OCI-LY7 (cell line): ENCODE data around the gene SCAMP3. TPM values are rescaled to one million over a fixed set of nuclear protein-coding genes. Genes with fewer than 3 reads are reported as not detected.
A peak's percentile ranks its signal among the peaks of the same experiment; 100 is the strongest.

Experiments
- BruUV-seq: library from RNA; stranded (reverse); fragments of 400-500 nt; replicated peaks from 2 replicates; lab custom pipeline; 2021; lab: Mats Ljungman, UMichigan
- CTCF ChIA-PET: fragments of 300-600 bp; sonication (Branson Sonifier 250); formaldehyde crosslinking; loops from one replicate; lab custom pipeline; 2022; ENCODE audit warnings: antibody characterized with exemption; ENCODE audit not compliant: unreplicated experiment; lab: Charles Lee
- POLR2A ChIA-PET: fragments of 300-600 bp; sonication (Branson Sonifier 250); formaldehyde crosslinking; loops from one replicate; lab custom pipeline; 2022; ENCODE audit warnings: antibody characterized with exemption; lab: Charles Lee
- DNase-seq: peaks from one replicate; pipeline ENCODE4 v3.0.0-alpha.2; 2015; ENCODE audit warnings: low spot score
- H2AFZ ChIP-seq: fragments of 200-600 bp; sonication (generic), shearing (Covaris generic); 2 replicates; pipeline ENCODE4 v1.6.1; 2014; ENCODE audit warnings: mild to moderate bottlenecking, antibody characterized with exemption, low read length, moderate library complexity
- H3K27ac ChIP-seq: fragments of 200-600 bp; sonication (generic); 2 replicates; pipeline ENCODE4 v1.5.1; 2014; ENCODE audit warnings: mixed run types, low read depth, mild to moderate bottlenecking, moderate library complexity, low read length, inconsistent platforms; ENCODE audit not compliant: poor library complexity, severe bottlenecking
- H3K36me3 ChIP-seq: fragments of 200-600 bp; sonication (generic); 2 replicates; pipeline ENCODE4 v1.6.1; 2014; ENCODE audit warnings: mild to moderate bottlenecking, antibody characterized with exemption, low read length, moderate library complexity, mixed read lengths; ENCODE audit not compliant: insufficient read depth
- H3K4me1 ChIP-seq: fragments of 200-600 bp; sonication (generic); 2 replicates; pipeline ENCODE4 v1.5.1; 2014; ENCODE audit warnings: mild to moderate bottlenecking, low read length; ENCODE audit not compliant: insufficient read depth, poor library complexity, severe bottlenecking
- H3K4me2 ChIP-seq: fragments of 200-600 bp; sonication (generic); 2 replicates; pipeline ENCODE4 v1.6.1; 2014; ENCODE audit warnings: mild to moderate bottlenecking, low read length
- H3K4me3 ChIP-seq: fragments of 200-600 bp; sonication (generic); 2 replicates; pipeline ENCODE4 v1.5.1; 2014; ENCODE audit warnings: mild to moderate bottlenecking, low read depth, low read length; ENCODE audit not compliant: poor library complexity, severe bottlenecking
- H3K79me2 ChIP-seq: fragments of 200-600 bp; sonication (generic); 2 replicates; pipeline ENCODE4 v1.6.1; 2016; ENCODE audit warnings: low read depth, mild to moderate bottlenecking, low read length, moderate library complexity, mixed read lengths; ENCODE audit not compliant: insufficient read depth
- H3K9me2 ChIP-seq: fragments of 200-600 bp; sonication (generic); 2 replicates; pipeline ENCODE4 v1.6.1; 2016; ENCODE audit warnings: mild to moderate bottlenecking, low read length, mixed read lengths; ENCODE audit not compliant: insufficient read depth
- H3K9me3 ChIP-seq: fragments of 200-600 bp; sonication (generic); 2 replicates; pipeline ENCODE4 v1.6.1; 2014; ENCODE audit warnings: mild to moderate bottlenecking, mixed run types, low read length, mixed read lengths
- H4K20me1 ChIP-seq: fragments of 200-600 bp; sonication (generic); 2 replicates; pipeline ENCODE4 v1.6.1; 2014; ENCODE audit warnings: mild to moderate bottlenecking, antibody characterized with exemption, low read length, moderate library complexity, mixed read lengths; ENCODE audit not compliant: insufficient read depth
- EZH2phosphoT487 ChIP-seq: fragments of 200-600 bp; sonication (generic); IDR thresholded peaks from 2 replicates; pipeline ENCODE4 v1.6.1; 2018; ENCODE audit warnings: low read depth, borderline replicate concordance, mild to moderate bottlenecking, mixed run types, antibody characterized with exemption, low read length, moderate library complexity, mixed read lengths
- intact Hi-C: fragments of 100-400 bp; cut with micrococcal nuclease; formaldehyde crosslinking; loops from one replicate; pipeline ENCODE4 v1.10.0; 2022; ENCODE audit not compliant: unreplicated experiment
- total RNA-seq, 2 experiments: library from RNA; depleted of rRNA in 1 of 2; stranded (reverse); fragments of >200 nt in 1 of 2; shearing (Covaris generic) in 1 of 2; gene quantifications; 2 replicates each; pipeline ENCODE4 v1.2.3, GENCODE V29; 2014 to 2022
- TF ChIP-seq, protein P1 (sequence below): fragments of 200-600 bp; sonication (generic); conservative IDR thresholded peaks from 2 replicates; pipeline ENCODE4 v1.5.1; 2014; ENCODE audit warnings: mild to moderate bottlenecking, antibody characterized with exemption, low read length, moderate library complexity, mixed read lengths

Gene SCAMP3
- total RNA-seq, 2 experiments from 2014 or later = 58.3 to 74.7 TPM

DNA sequence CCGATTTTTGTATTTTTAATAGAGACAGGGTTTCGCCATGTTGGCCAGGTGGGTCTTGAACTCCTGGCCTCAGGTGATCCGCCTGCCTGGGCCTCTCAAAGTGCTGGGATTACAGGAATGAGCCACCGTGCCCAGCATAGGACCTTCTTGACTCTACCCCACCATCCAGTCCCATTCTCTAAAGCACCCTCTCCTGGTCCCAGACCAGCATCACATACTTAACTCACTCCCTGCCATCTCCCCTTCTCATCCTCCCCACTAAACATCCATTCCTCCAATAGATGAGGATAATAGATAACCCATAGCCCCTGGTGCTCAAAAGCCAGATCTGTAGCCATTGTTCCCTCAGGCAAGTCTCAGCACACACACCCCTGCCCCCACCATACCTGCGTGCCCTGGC, 9.0 kb downstream of the SCAMP3 start:
- POLR2A ChIA-PET = interaction anchor here (0.7 kb wide), 1 partner anchor 14 kb away, joined by 4 read pairs; no protein-coding TSS in a partner anchor

DNA sequence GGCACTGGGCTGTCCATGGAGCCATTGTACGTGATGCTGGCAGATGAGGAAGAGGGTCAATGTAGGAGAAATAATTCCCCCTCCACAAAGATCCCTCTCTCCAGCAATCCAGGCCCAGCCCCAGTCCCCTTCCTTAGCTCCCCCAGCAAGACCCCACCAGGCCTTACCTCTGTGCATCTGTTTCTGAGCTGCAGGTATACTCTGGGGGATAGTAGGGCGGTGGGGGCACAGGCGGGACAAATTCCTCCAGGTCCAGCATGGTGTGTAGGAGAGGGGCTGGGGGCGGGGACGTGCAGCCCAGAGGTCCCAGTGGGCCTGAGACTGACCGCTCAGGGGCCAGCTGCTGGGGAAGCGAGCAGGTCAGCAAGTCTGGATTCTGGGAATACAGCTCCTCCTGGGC, 10.6 kb downstream of the SCAMP3 start:
- ChIA-PET CTCF (interaction anchor here (0.5 to 2.0 kb wide), 9 partner anchors 9 to 353 kb away, joined by 3 to 10 read pairs (median 4); partner anchors contain the start of genes FDPS and SCAMP3), POLR2A (interaction anchor here (2.4 kb wide), 1 partner anchor 57 kb away, joined by 7 read pairs; the partner anchor contains the start of gene FDPS)
- BruUV-seq = no TSS peak
- no peak overlapping the region for H3K4me2 ChIP-seq
- no peaks in the 10 kb centered on the region for H4K20me1 ChIP-seq
- H3K27ac ChIP-seq = no peak overlapping the region
- H3K9me2 ChIP-seq = no peaks in the 10 kb centered on the region
- peaks cover 15% of the 10 kb centered on the region; the same call in 1 of the 2 replicates for H3K36me3 ChIP-seq
- intact Hi-C loops = loop anchor here (2.0 kb wide), 1 partner anchor 253 kb away; no protein-coding TSS in a partner anchor
- TF ChIP-seq, protein P1, sequence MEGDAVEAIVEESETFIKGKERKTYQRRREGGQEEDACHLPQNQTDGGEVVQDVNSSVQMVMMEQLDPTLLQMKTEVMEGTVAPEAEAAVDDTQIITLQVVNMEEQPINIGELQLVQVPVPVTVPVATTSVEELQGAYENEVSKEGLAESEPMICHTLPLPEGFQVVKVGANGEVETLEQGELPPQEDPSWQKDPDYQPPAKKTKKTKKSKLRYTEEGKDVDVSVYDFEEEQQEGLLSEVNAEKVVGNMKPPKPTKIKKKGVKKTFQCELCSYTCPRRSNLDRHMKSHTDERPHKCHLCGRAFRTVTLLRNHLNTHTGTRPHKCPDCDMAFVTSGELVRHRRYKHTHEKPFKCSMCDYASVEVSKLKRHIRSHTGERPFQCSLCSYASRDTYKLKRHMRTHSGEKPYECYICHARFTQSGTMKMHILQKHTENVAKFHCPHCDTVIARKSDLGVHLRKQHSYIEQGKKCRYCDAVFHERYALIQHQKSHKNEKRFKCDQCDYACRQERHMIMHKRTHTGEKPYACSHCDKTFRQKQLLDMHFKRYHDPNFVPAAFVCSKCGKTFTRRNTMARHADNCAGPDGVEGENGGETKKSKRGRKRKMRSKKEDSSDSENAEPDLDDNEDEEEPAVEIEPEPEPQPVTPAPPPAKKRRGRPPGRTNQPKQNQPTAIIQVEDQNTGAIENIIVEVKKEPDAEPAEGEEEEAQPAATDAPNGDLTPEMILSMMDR = no peak
- TF ChIP-seq EZH2phosphoT487 = no peak
- H3K4me3 ChIP-seq = no peak overlapping the region
- no peaks in the 10 kb centered on the region for H3K79me2 ChIP-seq
- DNase-seq = no peak
- H3K9me3 ChIP-seq = no peaks in the 10 kb centered on the region
- H3K4me1 ChIP-seq = peaks cover 32% of the 10 kb centered on the region
- H2AFZ ChIP-seq = no peak overlapping the region

More for the DNA sequence above, 9.0 kb downstream of the SCAMP3 start:
- BruUV-seq = no TSS peak
- Histone ChIP-seq H3K9me3 (no peaks in the 10 kb centered on the region), H3K27ac (no peak overlapping the region), H3K79me2 (no peaks in the 10 kb centered on the region), H2AFZ (no peak overlapping the region), H3K9me2 (no peaks in the 10 kb centered on the region), H3K4me3 (peak overlapping the region; percentile 77), H3K4me2 (peak overlapping the region; percentile 95), H3K36me3 (peaks cover 21% of the 10 kb centered on the region; the same call in 1 of the 2 replicates), H3K4me1 (peaks cover 32% of the 10 kb centered on the region), H4K20me1 (no peaks in the 10 kb centered on the region)
- TF ChIP-seq EZH2phosphoT487 = no peak
- TF ChIP-seq, protein P1 = peak; percentile 24; the same call in 1 of the 2 replicates
- CTCF ChIA-PET = no interaction called here
- DNase-seq = no peak
- intact Hi-C loops = no loop called here
